Right lung (tissue), 10 donors: Measurements from ENCODE around the gene SCG3. TPM values are rescaled to one million over a fixed set of nuclear protein-coding genes. Genes with fewer than 3 reads are reported as not detected.
"Not testable (repeated sequence)": the region's sequence is repeated elsewhere in the genome, so short reads cannot be mapped to it uniquely, and the experiment has no call there.

Experiments used
- DNase-seq, 2 donors: peaks; one replicate each; pipeline ENCODE4 v3.0.0-alpha.2; 2013
- long read RNA-seq, 8 donors: transcript quantifications; one replicate each; lab custom pipeline, GENCODE V29; 2026
- polyA plus RNA-seq, 5 donors: library from polyadenylated mRNA; unstranded; fragments of 120-200 nt; gene quantifications; one replicate each; pipeline versions ENCODE4 v1.2.1 to v1.2.3, GENCODE V29; 2013; ENCODE audit warnings: inconsistent platforms in 1 of 5, low replicate concordance in 1 of 5; ENCODE audit not compliant: insufficient read length in 5 of 5, insufficient read depth in 1 of 5

Gene SCG3
- polyA plus RNA-seq = 1 to 10 TPM in 3 of 5 donors, under 1 TPM in 2; 0.81 to 2.3 (median 1.1) TPM
- long read RNA-seq, donor 1, partial matches to known transcripts = 0 of 2 reads
- long read RNA-seq, donor 1, other reads (novel, unspliced or antisense) = 0 of 2 reads
- long read RNA-seq, donor 2, partial matches to known transcripts = 0 of 1 reads
- long read RNA-seq, donor 2, other reads (novel, unspliced or antisense) = 0 of 1 reads
- long read RNA-seq, donor 3 = 0 reads
- long read RNA-seq, donor 4, partial matches to known transcripts = 0 of 1 reads
- long read RNA-seq, donor 4, other reads (novel, unspliced or antisense) = 0 of 1 reads
- long read RNA-seq, donor 5 = 0 reads
- long read RNA-seq, donor 6 = 0 reads
- long read RNA-seq, donor 7 = 0 reads
- long read RNA-seq, donor 8, partial matches to known transcripts = 0 of 1 reads
- long read RNA-seq, donor 8, other reads (novel, unspliced or antisense) = 0 of 1 reads

DNA sequence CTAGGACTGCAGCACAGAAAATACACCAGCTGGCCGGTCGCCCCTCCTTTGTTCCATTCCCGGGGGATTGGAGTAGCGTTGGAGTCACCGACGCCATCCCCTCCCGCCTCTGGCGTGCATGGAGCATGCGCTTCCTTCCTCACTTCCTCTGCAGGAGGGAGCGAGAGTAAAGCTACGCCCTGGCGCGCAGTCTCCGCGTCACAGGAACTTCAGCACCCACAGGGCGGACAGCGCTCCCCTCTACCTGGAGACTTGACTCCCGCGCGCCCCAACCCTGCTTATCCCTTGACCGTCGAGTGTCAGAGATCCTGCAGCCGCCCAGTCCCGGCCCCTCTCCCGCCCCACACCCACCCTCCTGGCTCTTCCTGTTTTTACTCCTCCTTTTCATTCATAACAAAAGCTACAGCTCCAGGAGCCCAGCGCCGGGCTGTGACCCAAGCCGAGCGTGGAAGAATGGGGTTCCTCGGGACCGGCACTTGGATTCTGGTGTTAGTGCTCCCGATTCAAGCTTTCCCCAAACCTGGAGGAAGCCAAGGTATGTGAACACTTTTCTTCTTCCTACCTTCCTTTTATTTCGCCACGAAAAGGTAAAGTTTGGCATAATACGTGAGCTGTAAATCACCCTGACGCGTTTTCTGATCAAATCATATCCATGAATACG, at the start of gene SCG3:
SCG3 (plus strand) TSS at position 201 of the 661 bp plus-strand sequence; CDS start at position 454, 253 bp downstream.
- DNase-seq = peak; percentile 51 to 67

DNA sequence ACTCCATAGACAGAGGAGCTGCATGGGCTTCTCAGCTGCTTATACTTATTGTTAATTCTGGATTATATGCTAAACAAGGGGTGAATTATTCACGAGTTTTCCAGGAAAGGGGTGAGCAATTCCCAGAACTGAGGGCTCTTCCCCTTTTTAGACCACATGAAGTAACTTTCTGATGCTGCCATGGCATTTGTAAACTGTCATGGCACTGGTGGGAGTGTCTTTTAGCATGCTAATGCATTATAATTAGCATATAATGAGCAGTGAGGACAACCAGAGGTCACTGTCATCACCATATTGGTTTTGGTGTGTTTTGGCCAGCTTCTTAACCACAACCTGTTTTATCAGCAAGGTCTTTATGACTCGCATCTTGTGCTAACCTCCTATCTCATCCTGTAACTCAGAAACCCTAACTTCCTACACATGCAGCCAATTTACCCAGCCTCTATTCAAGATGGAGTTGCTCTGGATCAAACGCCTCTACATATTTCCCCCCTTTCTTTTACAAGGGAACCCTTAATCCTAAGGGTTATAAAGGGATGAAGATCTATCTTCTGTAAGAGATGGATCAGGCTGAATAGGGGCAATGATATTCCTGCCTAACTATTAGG, 46.6 kb upstream of the SCG3 start:
- no peak for DNase-seq

GRCh38 chr15:51641490-51642130, 39.7 kb upstream of the SCG3 start:
- no peak for DNase-seq

- DNase-seq = no peak
Measured at GRCh38 chr15:51642696-51643095, 38.6 kb upstream of the SCG3 start.

- DNase-seq = no peak
Measured at GRCh38 chr15:51647128-51647562, 34.2 kb upstream of the SCG3 start.

- DNase-seq = not testable (repeated sequence)
Measured at GRCh38 chr15:51648101-51648500, 33.2 kb upstream of the SCG3 start.

- not testable (repeated sequence) for DNase-seq
Measured at GRCh38 chr15:51648643-51649042, 32.7 kb upstream of the SCG3 start.

DNA sequence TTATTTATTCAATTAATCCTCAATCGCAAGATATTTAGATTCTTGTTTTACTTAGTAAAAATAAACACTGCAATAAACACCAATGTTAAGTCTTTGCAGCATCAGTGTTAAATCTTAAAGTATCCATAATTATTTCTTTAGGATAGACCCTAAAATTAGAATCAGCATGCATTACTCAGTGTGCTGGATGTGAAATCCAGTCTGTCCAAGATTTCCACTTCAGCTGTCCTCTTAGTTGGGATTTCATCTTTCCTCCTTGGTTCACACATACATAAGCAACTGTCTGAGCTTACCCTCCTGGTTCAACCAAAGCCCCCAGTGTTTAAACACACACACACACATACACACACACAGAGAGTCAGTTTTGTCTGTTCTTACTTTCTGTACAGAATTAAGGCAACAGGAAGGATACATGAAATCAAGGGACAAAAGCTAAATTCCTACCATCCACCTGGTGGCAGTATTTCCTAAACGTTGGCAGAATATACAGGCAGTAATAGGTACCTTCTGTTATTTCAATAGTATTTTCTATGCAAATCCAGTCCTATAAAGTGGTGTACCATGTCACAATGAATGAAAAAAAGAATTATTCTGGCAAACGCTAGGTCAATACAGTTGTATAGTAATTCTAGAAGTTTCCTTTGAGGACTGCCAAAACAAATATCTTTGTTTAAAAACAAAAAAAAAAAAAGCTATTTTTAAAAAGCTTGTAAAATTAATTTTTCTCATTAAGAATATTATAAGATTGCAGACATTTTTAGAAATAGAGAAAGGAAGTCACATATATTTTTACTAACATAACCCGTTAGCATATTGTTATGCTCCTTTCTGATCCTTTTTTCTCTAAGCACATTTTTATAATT, 31.4 kb upstream of the SCG3 start:
- peak; percentile 33 to 61 for DNase-seq

DNA sequence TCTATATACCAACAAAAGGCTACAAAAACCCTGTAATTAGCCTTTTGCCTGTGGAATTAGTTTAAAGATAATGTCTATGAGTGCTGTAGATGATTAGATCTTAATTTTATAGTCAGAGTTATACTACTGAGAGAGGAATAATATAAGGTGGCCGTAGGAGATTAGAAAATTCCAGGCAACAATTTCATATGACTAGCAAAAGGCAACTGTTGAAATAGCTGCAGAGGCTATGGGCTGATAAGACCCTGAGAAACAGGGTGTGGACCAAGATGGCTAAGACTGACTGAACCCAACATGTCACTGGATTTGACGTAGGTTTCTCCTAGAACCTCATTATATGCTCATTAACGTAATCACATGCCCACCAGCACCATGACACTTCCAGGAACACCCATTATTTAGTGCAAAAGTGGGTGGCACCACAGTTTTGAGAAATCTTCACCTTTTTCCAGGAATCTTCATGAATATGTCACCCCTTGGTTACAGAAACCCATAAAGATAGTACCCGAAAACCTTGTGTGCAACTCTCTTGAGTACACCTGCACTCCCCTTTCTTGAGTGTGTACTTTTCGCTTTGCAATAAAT, 29.1 kb upstream of the SCG3 start:
- no peak for DNase-seq

- DNase-seq = not testable (repeated sequence)
Measured at GRCh38 chr15:51655401-51656057, 25.8 kb upstream of the SCG3 start.

GRCh38 chr15:51658664-51659063, 22.6 kb upstream of the SCG3 start:
- no peak for DNase-seq

- DNase-seq = no peak
Measured at GRCh38 chr15:51661072-51661471, 20.2 kb upstream of the SCG3 start.

DNA sequence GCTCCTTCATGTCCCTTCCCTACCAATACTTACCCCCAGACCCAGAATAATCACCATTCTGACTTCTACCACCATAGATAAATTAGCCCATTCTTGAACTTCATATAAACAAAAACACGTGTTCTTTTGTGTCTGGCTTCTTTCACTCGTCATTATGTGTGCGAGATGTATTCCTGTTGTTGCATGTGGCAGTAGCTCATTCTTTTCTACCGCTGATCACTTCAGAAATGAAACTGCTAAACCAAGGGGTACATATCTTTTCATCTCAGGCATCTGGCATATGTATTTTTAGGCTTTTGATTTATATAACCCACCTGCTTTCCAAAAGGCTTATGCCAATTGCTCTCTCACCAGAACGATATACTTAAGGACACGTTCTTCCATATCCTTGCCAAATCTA, 13.8 kb upstream of the SCG3 start:
- DNase-seq = no peak

DNA sequence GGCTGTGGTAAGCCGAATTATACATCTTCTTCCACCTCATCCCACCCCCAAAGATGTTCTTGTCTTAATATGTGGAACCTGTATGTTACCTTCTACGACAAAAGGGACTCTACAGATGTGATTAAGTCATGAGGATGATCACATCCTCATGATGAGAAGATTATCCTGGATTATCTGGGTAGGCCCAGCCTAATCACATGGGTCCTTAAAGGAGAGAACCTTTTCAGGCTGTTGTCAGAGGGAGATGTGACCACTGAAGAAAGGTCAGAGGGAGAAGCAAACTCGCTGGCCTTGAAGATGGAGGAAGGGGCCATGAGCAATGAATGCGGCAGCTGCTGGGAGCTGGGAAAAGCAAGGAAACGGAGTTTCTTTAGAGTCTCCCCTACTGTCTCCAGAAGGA, 12.9 kb upstream of the SCG3 start:
- DNase-seq = no peak

DNA sequence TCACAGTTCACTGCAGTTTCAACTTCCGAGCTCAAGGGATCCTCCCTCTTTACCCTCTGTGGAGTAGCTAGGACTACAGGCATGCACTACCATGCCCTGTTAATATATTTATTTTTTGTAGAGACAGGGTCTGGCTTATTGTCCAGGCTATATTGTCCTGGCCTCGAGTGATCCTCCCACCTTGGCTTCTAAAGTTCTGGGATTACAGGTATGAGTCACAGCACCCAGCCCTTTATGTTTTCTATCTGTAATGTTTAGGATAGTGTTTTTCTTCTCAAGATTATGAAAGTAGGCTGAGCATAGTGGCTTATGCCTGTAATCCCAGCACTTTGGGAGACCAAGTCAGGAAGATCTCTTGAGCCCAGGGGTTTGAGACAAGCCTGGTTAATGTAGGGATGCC, 11.9 kb upstream of the SCG3 start:
- no peak for DNase-seq

DNA sequence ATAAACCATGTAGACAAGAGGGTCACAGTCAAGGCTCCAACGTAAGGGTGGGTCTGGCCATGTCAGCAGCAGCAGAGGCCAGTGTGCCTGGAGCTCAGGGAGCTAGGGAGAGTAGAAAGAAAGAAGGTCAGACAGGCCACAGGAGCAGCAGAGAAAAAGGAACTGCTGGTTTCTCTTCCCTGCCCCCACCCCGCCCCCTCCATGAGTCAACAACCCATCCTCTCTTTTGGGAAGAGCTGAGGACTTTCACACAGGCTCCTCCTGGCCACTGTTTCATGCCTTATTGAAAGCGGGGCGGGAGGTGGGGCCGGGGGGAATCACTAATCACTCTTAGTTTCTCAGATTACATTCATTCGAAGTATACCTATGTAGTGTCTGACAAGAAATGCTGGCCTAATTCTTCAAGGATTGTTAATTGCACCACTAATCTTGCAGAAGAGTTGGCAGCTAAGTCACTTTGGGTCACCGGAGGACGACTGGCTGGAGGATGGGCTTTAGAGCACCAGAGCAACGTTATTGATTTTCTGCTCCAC, 9.1 kb upstream of the SCG3 start:
- no peak for DNase-seq

GRCh38 chr15:51672913-51673857, 8.1 kb upstream of the SCG3 start:
- no peak for DNase-seq

DNA sequence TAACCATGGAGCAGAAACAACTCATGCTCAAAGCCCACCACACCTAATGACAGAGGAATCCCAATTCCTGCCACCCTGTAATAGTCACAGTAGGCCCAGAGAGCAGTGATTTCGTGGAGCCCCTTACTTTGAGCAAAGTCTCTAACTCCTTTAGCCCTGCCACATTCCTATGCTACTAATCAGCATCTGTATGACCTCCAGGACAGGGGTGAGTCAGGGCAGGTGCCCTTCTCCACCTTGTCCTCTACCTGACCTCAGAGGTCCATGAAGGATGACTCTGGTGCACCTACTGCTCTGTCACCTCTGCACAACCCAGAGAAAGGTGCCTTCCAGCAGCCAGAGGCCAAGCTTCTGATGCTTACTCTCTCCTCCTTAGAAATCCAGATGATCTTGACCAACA, 6.1 kb upstream of the SCG3 start:
- no peak for DNase-seq

DNA sequence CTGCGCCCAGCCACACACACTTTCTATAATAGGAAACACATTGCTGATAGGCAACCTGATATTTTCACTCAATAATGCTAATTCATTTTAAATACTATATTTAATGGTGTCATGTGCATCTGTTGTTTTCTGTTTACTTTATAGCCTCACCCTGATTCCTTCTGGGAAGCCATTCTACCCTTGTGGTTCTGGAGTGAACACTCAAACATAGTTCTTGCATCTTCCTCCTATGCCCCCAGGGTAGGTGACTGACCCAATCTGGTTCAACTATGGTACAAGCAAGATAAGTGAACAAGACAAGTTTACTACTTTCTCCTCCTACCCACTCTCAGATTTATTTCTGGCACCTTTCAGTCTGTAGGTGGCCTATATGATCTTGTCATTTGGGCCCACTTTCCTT, 4.3 kb upstream of the SCG3 start:
- no peak for DNase-seq
